GM23338 (cell line): ENCODE measurements around the gene CADPS. TPM values are rescaled to one million over a fixed set of nuclear protein-coding genes. Genes with fewer than 3 reads are reported as not detected.
A peak's percentile ranks its signal among the peaks of the same experiment; 100 is the strongest.

Experiments used
- ATAC-seq: fragments of 200-7000 bp; cut with Tn5 transposase; 3 replicates; pipeline ENCODE4 v1.9.1; 2020
- DNase-seq: peaks from one replicate; pipeline ENCODE4 v3.0.0-alpha.2; 2015; ENCODE audit warnings: low spot score
- H2AFZ ChIP-seq: fragments of 200-600 bp; sonication (generic); 2 replicates; pipeline ENCODE4 v1.8.0; 2016; ENCODE audit warnings: antibody characterized with exemption, mild to moderate bottlenecking, moderate library complexity
- H3F3A ChIP-seq: fragments of 200-600 bp; sonication (generic); replicated peaks from 2 replicates; pipeline ENCODE4 v1.8.0; 2017; ENCODE audit warnings: antibody characterized with exemption, mixed run types, low read depth
- H3K27ac ChIP-seq: fragments of 200-600 bp; sonication (generic); 2 replicates; pipeline ENCODE4 v1.6.1; 2016; ENCODE audit warnings: low read depth
- H3K27me3 ChIP-seq: fragments of 200-600 bp; sonication (generic); 2 replicates; pipeline ENCODE4 v1.8.0; 2016; ENCODE audit warnings: mild to moderate bottlenecking, mixed run types, moderate library complexity; ENCODE audit not compliant: insufficient read depth
- H3K36me3 ChIP-seq: fragments of 200-600 bp; sonication (generic); 2 replicates; pipeline ENCODE4 v1.8.0; 2016; ENCODE audit warnings: mild to moderate bottlenecking; ENCODE audit not compliant: insufficient read depth
- H3K4me1 ChIP-seq: fragments of 200-600 bp; sonication (generic); 2 replicates; pipeline ENCODE4 v1.8.0; 2016; ENCODE audit warnings: mild to moderate bottlenecking, moderate library complexity; ENCODE audit not compliant: insufficient read depth
- H3K4me2 ChIP-seq: fragments of 200-600 bp; sonication (generic); 2 replicates; pipeline ENCODE4 v1.7.1; 2017; ENCODE audit warnings: mixed run types
- H3K4me3 ChIP-seq: fragments of 200-600 bp; sonication (generic); 2 replicates; pipeline ENCODE4 v1.6.1; 2016; ENCODE audit warnings: mixed run types
- H3K79me2 ChIP-seq: fragments of 200-600 bp; sonication (generic); replicated peaks from 2 replicates; pipeline ENCODE4 v1.8.0; 2017; ENCODE audit warnings: mild to moderate bottlenecking; ENCODE audit not compliant: insufficient read depth
- H3K9me2 ChIP-seq: fragments of 200-600 bp; sonication (generic); 2 replicates; pipeline ENCODE4 v1.8.0; 2017; ENCODE audit not compliant: insufficient read depth
- H4K20me1 ChIP-seq: fragments of 200-600 bp; sonication (generic); replicated peaks from 2 replicates; pipeline ENCODE4 v1.8.0; 2017; ENCODE audit warnings: mild to moderate bottlenecking; ENCODE audit not compliant: insufficient read depth
- H3K27ac Mint-ChIP-seq: 2 replicates; pipeline ENCODE4 v1.8.0; 2020; ENCODE audit warnings: inconsistent platforms, mild to moderate bottlenecking, moderate library complexity, mixed read lengths
- H3K27me3 Mint-ChIP-seq: 3 replicates; pipeline ENCODE4 v1.8.0; 2022; ENCODE audit warnings: low read depth, mild to moderate bottlenecking, moderate library complexity, mixed read lengths, inconsistent platforms; ENCODE audit not compliant: insufficient read depth, poor library complexity
- H3K36me3 Mint-ChIP-seq: 3 replicates; pipeline ENCODE4 v1.8.0; 2021; ENCODE audit warnings: low read depth, mild to moderate bottlenecking, inconsistent platforms, moderate library complexity, mixed read lengths
- H3K4me1 Mint-ChIP-seq: 3 replicates; pipeline ENCODE4 v1.8.0; 2020; ENCODE audit warnings: mild to moderate bottlenecking, inconsistent platforms, mixed read lengths
- H3K4me3 Mint-ChIP-seq: 3 replicates; pipeline ENCODE4 v1.8.0; 2021; ENCODE audit warnings: moderate library complexity, mild to moderate bottlenecking, inconsistent platforms, mixed read lengths
- H3K9me3 Mint-ChIP-seq: 3 replicates; pipeline ENCODE4 v1.8.0; 2020; ENCODE audit warnings: moderate library complexity, mild to moderate bottlenecking, inconsistent platforms, mixed read lengths
- CREB1 ChIP-seq: fragments of 250-450 bp; sonication (Bioruptor Pico); IDR thresholded peaks from 2 replicates; pipeline ENCODE4 v1.5.0; 2020; ENCODE audit warnings: low read depth, mild to moderate bottlenecking, moderate library complexity
- CTCF ChIP-seq, 2 experiments: fragments of 200-600 bp in 1 of 2; sonication (generic) in 1 of 2; conservative IDR thresholded peaks; 2 replicates each; pipeline versions ENCODE4 v1.5.1 to v1.6.1; 2016 to 2017; ENCODE audit warnings: antibody characterized with exemption in 2 of 2, low read depth in 2 of 2, mild to moderate bottlenecking in 2 of 2, moderate library complexity in 1 of 2
- EZH2 ChIP-seq: fragments of 200-600 bp; sonication (generic); IDR thresholded peaks from one replicate; pipeline ENCODE4 v1.8.0; 2017; ENCODE audit warnings: antibody characterized with exemption, mild to moderate bottlenecking, low read depth; ENCODE audit not compliant: unreplicated experiment
- EZH2phosphoT487 ChIP-seq: fragments of 200-600 bp; sonication (generic); IDR thresholded peaks from one replicate; pipeline ENCODE4 v1.8.1; 2018; ENCODE audit warnings: antibody characterized with exemption; ENCODE audit not compliant: unreplicated experiment
- JUNB ChIP-seq: IDR thresholded peaks from one replicate; pipeline ENCODE4 v1.6.1; 2016; ENCODE audit warnings: antibody characterized with exemption; ENCODE audit not compliant: unreplicated experiment
- NANOG ChIP-seq: IDR thresholded peaks from 2 replicates; pipeline ENCODE4 v1.6.1; 2016; ENCODE audit warnings: antibody characterized with exemption, borderline replicate concordance
- POLR2AphosphoS5 ChIP-seq: IDR thresholded peaks from 2 replicates; pipeline ENCODE4 v1.6.1; 2016; ENCODE audit warnings: antibody characterized with exemption, low read depth
- REST ChIP-seq: IDR thresholded peaks from one replicate; pipeline ENCODE4 v1.6.1; 2018; ENCODE audit warnings: antibody characterized with exemption; ENCODE audit not compliant: unreplicated experiment
- STAT1 ChIP-seq: IDR thresholded peaks from one replicate; pipeline ENCODE4 v1.6.1; 2016; ENCODE audit warnings: antibody characterized with exemption; ENCODE audit not compliant: unreplicated experiment
- ZNF114 ChIP-seq: fragments of 250-450 bp; sonication (Bioruptor Pico); IDR thresholded peaks from 2 replicates; pipeline ENCODE4 v1.5.0; 2020; ENCODE audit warnings: mild to moderate bottlenecking, moderate library complexity
- ZNF331 ChIP-seq: fragments of 250-450 bp; sonication (Bioruptor Pico); IDR thresholded peaks from 2 replicates; pipeline ENCODE4 v1.5.0; 2020; ENCODE audit warnings: low read depth, mild to moderate bottlenecking, moderate library complexity
- ZNF462 ChIP-seq: fragments of 250-450 bp; sonication (Bioruptor Pico); IDR thresholded peaks from 2 replicates; pipeline ENCODE4 v1.5.0; 2020; ENCODE audit warnings: mild to moderate bottlenecking, moderate library complexity
- polyA plus RNA-seq: library from polyadenylated mRNA; unstranded; fragments of >200 nt; fragmentation: Nextera tagmentation; extraction: Ambion mirVana; gene quantifications from 2 replicates; pipeline ENCODE4 v1.2.1, GENCODE V29; 2016
- total RNA-seq: library from RNA; depleted of rRNA; stranded (reverse); fragments of >200 nt; shearing (Covaris generic); gene quantifications from 2 replicates; pipeline ENCODE4 v1.2.3, GENCODE V29; 2014
- TF ChIP-seq, protein P1 (sequence below): IDR thresholded peaks from 2 replicates; pipeline ENCODE4 v1.6.1; 2016; ENCODE audit warnings: antibody characterized with exemption

Gene CADPS
- total and polyA plus RNA-seq, 2 experiments from 2014 or later = 14.7 to 22.0 TPM

DNA sequence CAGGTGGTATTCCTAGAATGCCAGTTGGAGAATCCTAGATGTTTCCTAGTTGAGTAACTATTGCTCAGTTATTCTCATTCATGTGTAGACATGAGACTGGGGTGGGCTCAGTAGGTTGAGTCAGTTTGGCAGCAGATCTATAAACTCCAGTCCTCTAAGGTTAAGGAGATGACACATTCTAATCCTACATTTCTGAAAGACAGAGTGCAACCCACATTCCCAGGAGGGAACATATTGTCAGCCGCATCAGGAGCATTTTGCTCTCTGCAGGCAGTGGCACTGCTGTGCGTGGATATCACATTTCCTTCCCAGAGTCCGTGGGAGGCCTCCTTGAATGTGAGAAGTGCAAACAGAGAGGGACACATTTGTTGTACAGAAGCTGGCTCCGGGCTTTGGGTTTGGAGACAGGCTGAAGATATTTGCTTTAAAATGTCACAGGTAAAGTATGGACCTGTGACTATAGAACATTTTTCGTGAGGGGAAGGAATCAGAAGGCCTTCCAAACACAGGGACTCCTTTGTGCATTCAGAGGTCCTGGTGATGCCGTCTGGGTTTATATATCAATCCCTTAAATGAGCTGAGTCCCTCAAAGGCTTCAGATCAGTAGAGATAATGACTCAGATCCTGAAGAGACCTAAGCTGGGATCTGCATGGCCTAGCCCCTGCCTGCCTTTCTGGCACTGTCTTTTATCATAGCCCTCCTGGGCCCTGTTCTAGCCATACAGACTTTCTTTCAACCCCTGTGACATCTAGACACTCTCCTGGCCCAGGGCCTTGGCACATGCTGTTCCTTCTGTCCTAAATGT, 156.5 kb downstream of the CADPS start:
- H3K27me3 Mint-ChIP-seq = no peaks in the 10 kb centered on the region
- H3K4me3 ChIP-seq = no peak overlapping the region
- H3K4me3 Mint-ChIP-seq = no peak overlapping the region
- DNase-seq (no peak), ATAC-seq (peak; percentile 54)
- H2AFZ ChIP-seq = no peak overlapping the region
- peaks cover 10% of the 10 kb centered on the region; the same call in 1 of the 2 replicates for H3K4me1 ChIP-seq
- no peaks in the 10 kb centered on the region for H3F3A ChIP-seq
- no peaks in the 10 kb centered on the region for H4K20me1 ChIP-seq
- H3K36me3 Mint-ChIP-seq = no peaks in the 10 kb centered on the region
- peaks cover 21% of the 10 kb centered on the region for H3K4me1 Mint-ChIP-seq
- no peaks in the 10 kb centered on the region for H3K79me2 ChIP-seq
- no peak overlapping the region for H3K4me2 ChIP-seq
- H3K36me3 ChIP-seq = no peaks in the 10 kb centered on the region
- no peaks in the 10 kb centered on the region; the same call in 2 of the 3 replicates for H3K9me3 Mint-ChIP-seq
- TF ChIP-seq POLR2AphosphoS5 (no peak), CTCF (conservative IDR thresholded peaks at IDR 0.05; ENCODE audit: low read depth in 2 of 2) (no peak), EZH2phosphoT487 (no peak), REST (no peak), JUNB (no peak), NANOG (no peak), ZNF114 (CRISPR knock-in tag) (no peak), STAT1 (no peak), CREB1 (no peak), EZH2 (no peak), ZNF331 (no peak), ZNF462 (CRISPR knock-in tag) (no peak)
- TF ChIP-seq, protein P1, sequence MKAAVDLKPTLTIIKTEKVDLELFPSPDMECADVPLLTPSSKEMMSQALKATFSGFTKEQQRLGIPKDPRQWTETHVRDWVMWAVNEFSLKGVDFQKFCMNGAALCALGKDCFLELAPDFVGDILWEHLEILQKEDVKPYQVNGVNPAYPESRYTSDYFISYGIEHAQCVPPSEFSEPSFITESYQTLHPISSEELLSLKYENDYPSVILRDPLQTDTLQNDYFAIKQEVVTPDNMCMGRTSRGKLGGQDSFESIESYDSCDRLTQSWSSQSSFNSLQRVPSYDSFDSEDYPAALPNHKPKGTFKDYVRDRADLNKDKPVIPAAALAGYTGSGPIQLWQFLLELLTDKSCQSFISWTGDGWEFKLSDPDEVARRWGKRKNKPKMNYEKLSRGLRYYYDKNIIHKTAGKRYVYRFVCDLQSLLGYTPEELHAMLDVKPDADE = no peak
- no peaks in the 10 kb centered on the region for H3K27me3 ChIP-seq
- 0 out of 2 replicates have a peak, but pooled peaks cover 3% of the 10 kb centered on the region for H3K9me2 ChIP-seq
- peak overlapping the region; percentile 61 for H3K27ac Mint-ChIP-seq
- no peak overlapping the region for H3K27ac ChIP-seq
